Keratinocyte (primary cell): ENCODE data around the gene DDX28. TPM values are rescaled to one million over a fixed set of nuclear protein-coding genes. Genes with fewer than 3 reads are reported as not detected.
A peak's percentile ranks its signal among the peaks of the same experiment; 100 is the strongest.

Experiments
- DNase-seq: peaks from one replicate; pipeline ENCODE4 v3.0.0-alpha.2; 2011; ENCODE audit warnings: low read depth, missing footprints, low spot score
- FAIRE-seq: peaks from 2 replicates; lab custom pipeline; 2011; peaks lifted over from hg19 to GRCh38; lab: Jason Lieb, UNC
- H2AFZ ChIP-seq: 2 replicates; pipeline ENCODE4 v1.6.0; 2012; ENCODE audit warnings: low read length, control low read depth, inconsistent platforms; ENCODE audit not compliant: control insufficient read depth
- H3K27ac ChIP-seq: 2 replicates; pipeline ENCODE4 v1.5.1; 2011; ENCODE audit warnings: low read length; ENCODE audit not compliant: control insufficient read depth, insufficient read depth
- H3K27me3 ChIP-seq: 3 replicates; pipeline ENCODE4 v1.6.0; 2011; ENCODE audit warnings: low read length; ENCODE audit not compliant: control insufficient read depth, insufficient read depth; ENCODE audit errors: extremely low read depth
- H3K36me3 ChIP-seq, 2 experiments: 2 replicates in 1 of 2; 3 replicates in 1 of 2; pipeline ENCODE4 v1.5.1; 2011; ENCODE audit warnings: low read length in 2 of 2, mild to moderate bottlenecking in 1 of 2; ENCODE audit not compliant: control insufficient read depth in 2 of 2, insufficient read depth in 2 of 2; ENCODE audit errors: extremely low read depth in 1 of 2
- H3K4me1 ChIP-seq: 3 replicates; pipeline ENCODE4 v1.5.1; 2011; ENCODE audit warnings: low read length; ENCODE audit not compliant: control insufficient read depth, insufficient read depth; ENCODE audit errors: extremely low read depth
- H3K4me2 ChIP-seq: 3 replicates; pipeline ENCODE4 v1.6.0; 2011; ENCODE audit warnings: low read depth, low read length; ENCODE audit not compliant: control insufficient read depth, insufficient read depth; ENCODE audit errors: extremely low read depth
- H3K4me3 ChIP-seq, 3 experiments: fragments of 200-600 bp in 1 of 3; sonication (generic) in 1 of 3; 2 replicates in 2 of 3; 3 replicates in 1 of 3; pipeline ENCODE4 v1.5.1; 2011 to 2016; ENCODE audit warnings: low read length in 3 of 3, mild to moderate bottlenecking in 3 of 3, control low read depth in 2 of 3, inconsistent platforms in 1 of 3, low read depth in 1 of 3, mixed read lengths in 1 of 3, mixed run types in 1 of 3, moderate library complexity in 1 of 3; ENCODE audit not compliant: control insufficient read depth in 2 of 3, insufficient read depth in 2 of 3; ENCODE audit errors: extremely low read depth in 1 of 3
- H3K79me2 ChIP-seq: 2 replicates; pipeline ENCODE4 v1.6.0; 2012; ENCODE audit warnings: low read length; ENCODE audit not compliant: control insufficient read depth, insufficient read depth
- H3K9ac ChIP-seq: 3 replicates; pipeline ENCODE4 v1.6.0; 2011; ENCODE audit warnings: low read length; ENCODE audit not compliant: control insufficient read depth, insufficient read depth; ENCODE audit errors: extremely low read depth
- H3K9me1 ChIP-seq: 3 replicates; pipeline ENCODE4 v1.6.0; 2011; ENCODE audit warnings: low read length; ENCODE audit not compliant: control insufficient read depth, insufficient read depth; ENCODE audit errors: extremely low read depth
- H3K9me3 ChIP-seq: 2 replicates; pipeline ENCODE4 v1.5.1; 2012; ENCODE audit warnings: low read depth, low read length; ENCODE audit not compliant: control insufficient read depth
- H4K20me1 ChIP-seq: 3 replicates; pipeline ENCODE4 v1.6.0; 2011; ENCODE audit warnings: low read length; ENCODE audit not compliant: control insufficient read depth, insufficient read depth; ENCODE audit errors: extremely low read depth
- EZH2 ChIP-seq: IDR thresholded peaks from one replicate; pipeline ENCODE4 v1.6.1; 2012; ENCODE audit warnings: inconsistent platforms, mild to moderate bottlenecking, low read length, moderate library complexity
- dilution Hi-C: fragments of 300-500 bp; cut with MboI; formaldehyde crosslinking; loops from one replicate; pipeline ENCODE4 v1.7.0; 2020; ENCODE audit warnings: low sequenced_read_pairs; ENCODE audit not compliant: extremely low pct_ligation_motif_present
- polyA plus RNA-seq, 5 experiments: library from polyadenylated mRNA; depleted of rRNA in 3 of 5; stranded (reverse) in 3 of 5; stranded (forward) in 1 of 5; unstranded in 1 of 5; fragments of >200 nt; gene quantifications; 1 replicate in 1 of 5; 2 replicates in 3 of 5; 3 replicates in 1 of 5; pipeline versions ENCODE4 v1.2.1 to v1.2.3, GENCODE V29; 2011 to 2012; ENCODE audit warnings: missing spikeins in 2 of 5, low read depth in 1 of 5, low replicate concordance in 1 of 5
- TF ChIP-seq, protein P1 (sequence below), 3 experiments: IDR thresholded peaks in 1 of 3; conservative IDR thresholded peaks in 1 of 3; optimal IDR thresholded peaks in 1 of 3; 2 replicates in 2 of 3; 3 replicates in 1 of 3; pipeline versions ENCODE3 to v1.5.1; 2011; ENCODE audit warnings: low read length in 3 of 3, mild to moderate bottlenecking in 3 of 3, moderate library complexity in 2 of 3, control low read depth in 1 of 3, inconsistent platforms in 1 of 3; ENCODE audit not compliant: insufficient read depth in 2 of 3; ENCODE audit errors: extremely low read depth in 1 of 3

The DDX28 gene
- polyA plus RNA-seq, 1 donor (not counting 4 experiments of a cell fraction or from before 2014, with no cell fraction given): 12.8 TPM

DNA sequence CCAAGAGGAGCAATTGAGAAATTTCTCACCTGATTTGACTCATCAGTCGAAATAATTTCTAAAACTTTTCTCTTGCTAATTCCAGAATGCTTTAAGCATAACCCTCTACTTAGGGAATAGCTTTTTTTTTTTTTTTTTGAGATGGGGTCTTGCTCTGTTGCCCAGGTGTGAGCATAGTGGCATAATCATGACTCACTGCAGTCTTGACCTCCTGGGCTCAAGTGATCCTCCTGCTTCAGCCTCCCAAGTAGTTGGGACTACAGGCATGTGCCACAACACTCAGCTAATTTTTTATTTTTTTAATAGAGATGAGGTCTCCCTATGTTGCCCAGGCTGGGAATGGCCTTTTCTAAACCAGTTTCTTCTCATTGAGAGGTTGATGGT, 48.5 kb upstream of the DDX28 start:
- Histone ChIP-seq H3K4me1 (peaks cover 14% of the 10 kb centered on the region), H4K20me1 (peaks cover 5% of the 10 kb centered on the region), H3K27ac (peak overlapping the region; percentile 60), H3K79me2 (no peaks in the 10 kb centered on the region), H3K36me3 (peaks cover 43 to 51% of the 10 kb centered on the region in 2 experiments), H3K4me2 (no peak overlapping the region), H3K27me3 (no peaks in the 10 kb centered on the region), H3K4me3 (no peak overlapping the region), H3K9ac (no peak overlapping the region), H3K9me1 (peaks cover 2% of the 10 kb centered on the region), H2AFZ (no peak overlapping the region), H3K9me3 (no peaks in the 10 kb centered on the region)
- DNase-seq (no peak), FAIRE-seq (no peak)
- TF ChIP-seq EZH2: no peak
- TF ChIP-seq, protein P1, sequence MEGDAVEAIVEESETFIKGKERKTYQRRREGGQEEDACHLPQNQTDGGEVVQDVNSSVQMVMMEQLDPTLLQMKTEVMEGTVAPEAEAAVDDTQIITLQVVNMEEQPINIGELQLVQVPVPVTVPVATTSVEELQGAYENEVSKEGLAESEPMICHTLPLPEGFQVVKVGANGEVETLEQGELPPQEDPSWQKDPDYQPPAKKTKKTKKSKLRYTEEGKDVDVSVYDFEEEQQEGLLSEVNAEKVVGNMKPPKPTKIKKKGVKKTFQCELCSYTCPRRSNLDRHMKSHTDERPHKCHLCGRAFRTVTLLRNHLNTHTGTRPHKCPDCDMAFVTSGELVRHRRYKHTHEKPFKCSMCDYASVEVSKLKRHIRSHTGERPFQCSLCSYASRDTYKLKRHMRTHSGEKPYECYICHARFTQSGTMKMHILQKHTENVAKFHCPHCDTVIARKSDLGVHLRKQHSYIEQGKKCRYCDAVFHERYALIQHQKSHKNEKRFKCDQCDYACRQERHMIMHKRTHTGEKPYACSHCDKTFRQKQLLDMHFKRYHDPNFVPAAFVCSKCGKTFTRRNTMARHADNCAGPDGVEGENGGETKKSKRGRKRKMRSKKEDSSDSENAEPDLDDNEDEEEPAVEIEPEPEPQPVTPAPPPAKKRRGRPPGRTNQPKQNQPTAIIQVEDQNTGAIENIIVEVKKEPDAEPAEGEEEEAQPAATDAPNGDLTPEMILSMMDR (optimal IDR thresholded peaks at IDR 0.05 in 1 of 3, IDR thresholded peaks at IDR 0.05 in 1 of 3, conservative IDR thresholded peaks at IDR 0.05 in 1 of 3; ENCODE audit: extremely low read depth in 1 of 3, insufficient read depth in 2 of 3, low read length in 3 of 3): no peak
- dilution Hi-C loops: no loop called here

DNA sequence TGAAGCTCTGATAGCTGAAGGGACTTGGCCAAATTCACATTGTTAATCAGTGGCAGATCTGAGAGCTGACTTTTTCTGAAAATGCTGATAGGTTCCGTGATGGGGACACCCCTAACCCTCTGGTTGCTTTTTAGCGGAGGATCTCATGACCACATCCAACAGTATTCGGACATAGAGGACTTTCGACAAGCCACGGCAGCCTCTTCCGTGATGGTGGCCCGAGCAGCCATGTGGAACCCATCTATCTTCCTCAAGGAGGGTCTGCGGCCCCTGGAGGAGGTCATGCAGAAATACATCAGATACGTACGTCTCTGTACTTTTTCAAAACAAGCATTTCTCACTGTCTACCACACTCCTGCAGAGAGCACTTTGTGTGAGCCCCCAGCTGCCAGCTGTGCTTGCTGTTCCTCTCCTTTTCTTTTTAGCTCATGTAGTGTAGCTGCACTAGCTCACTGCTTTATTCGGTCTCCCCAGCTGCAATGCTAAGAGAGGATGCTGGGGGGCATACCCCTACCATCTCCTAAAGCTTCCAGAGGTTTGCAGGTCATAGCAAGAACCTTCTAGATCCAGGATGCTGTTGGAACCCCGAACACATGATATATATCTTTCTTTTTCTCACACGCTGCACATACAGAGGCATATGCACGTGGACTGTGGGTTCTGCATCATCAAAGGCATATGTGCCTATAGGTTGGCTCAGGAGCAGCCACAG, 47.9 kb upstream of the DDX28 start:
- no peak for DNase-seq
- Histone ChIP-seq H3K27ac (no peak overlapping the region), H2AFZ (no peak overlapping the region), H3K4me3 (no peak overlapping the region), H3K9me3 (no peaks in the 10 kb centered on the region), H3K9ac (no peak overlapping the region), H3K79me2 (no peaks in the 10 kb centered on the region), H3K27me3 (no peaks in the 10 kb centered on the region), H3K36me3 (peaks cover 43 to 51% of the 10 kb centered on the region in 2 experiments), H3K4me1 (peaks cover 14% of the 10 kb centered on the region), H3K9me1 (peaks cover 2% of the 10 kb centered on the region), H3K4me2 (no peak overlapping the region), H4K20me1 (peaks cover 5% of the 10 kb centered on the region)
- TF ChIP-seq EZH2: no peak
- TF ChIP-seq, protein P1 (optimal IDR thresholded peaks at IDR 0.05 in 1 of 3, IDR thresholded peaks at IDR 0.05 in 1 of 3, conservative IDR thresholded peaks at IDR 0.05 in 1 of 3; ENCODE audit: extremely low read depth in 1 of 3, insufficient read depth in 2 of 3, low read length in 3 of 3): no peak
- dilution Hi-C loops: no loop called here
- FAIRE-seq: no peak
